ENCODE results near the gene KCNK10.

- no peak for TF ChIP-seq EZH2phosphoT487 (IDR thresholded peaks at IDR 0.05; ENCODE audit: insufficient read depth, low read depth)
- TF ChIP-seq EZH2 (IDR thresholded peaks at IDR 0.05; ENCODE audit: insufficient read depth, poor library complexity, severe bottlenecking): no peak
Measured at GRCh38 chr14:88255196-88255595, 67.9 kb downstream of the KCNK10 start.

Data from GM23248 (cell line).